H1 (cell line): Measurements from ENCODE around the gene PLCB1.

ENCODE experiments used
- POLR2A ChIP-seq, 2 experiments: IDR thresholded peaks; 1 replicate in 1 of 2; 2 replicates in 1 of 2; pipeline ENCODE4 v1.6.1; 2011; ENCODE audit warnings: low read depth in 2 of 2, low read length in 2 of 2, mild to moderate bottlenecking in 2 of 2; ENCODE audit errors: control extremely low read depth in 1 of 2
- SUZ12 ChIP-seq: fragments of 200-600 bp; sonication (generic); IDR thresholded peaks from 2 replicates; pipeline ENCODE4 v1.6.1; 2012; ENCODE audit warnings: mild to moderate bottlenecking, inconsistent platforms, low read length, moderate library complexity, mixed read lengths
- TF ChIP-seq, protein P1 (sequence below), 3 experiments: IDR thresholded peaks; 1 replicate in 2 of 3; 2 replicates in 1 of 3; pipeline versions ENCODE4 v1.5.1 to v1.6.1; 2011; ENCODE audit warnings: low read length in 3 of 3, mild to moderate bottlenecking in 3 of 3, inconsistent platforms in 2 of 3, low read depth in 1 of 3, moderate library complexity in 1 of 3; ENCODE audit not compliant: insufficient read depth in 1 of 3; ENCODE audit errors: control extremely low read depth in 1 of 3

DNA sequence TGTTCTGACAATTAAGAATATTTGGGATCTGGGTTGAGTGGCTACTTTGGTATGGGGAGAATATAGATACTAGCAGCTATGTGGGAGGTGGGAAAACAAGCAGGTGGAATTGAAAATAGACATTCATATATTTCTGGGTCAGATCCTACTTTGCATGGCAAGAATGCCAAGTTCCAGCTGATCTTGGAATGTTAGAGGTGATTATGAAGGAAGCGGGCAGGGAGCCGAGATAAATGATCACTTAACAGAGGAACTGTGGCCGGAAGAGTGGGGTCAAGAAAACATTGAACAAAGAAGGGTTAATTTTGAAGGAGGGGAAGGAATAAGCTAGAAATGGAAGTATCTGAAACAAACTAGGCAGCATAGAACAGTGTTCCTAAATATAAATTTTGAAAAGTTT lies 15.4 kb downstream of the PLCB1 start:
- TF ChIP-seq SUZ12 (no peak), POLR2A (IDR thresholded peaks at IDR 0.05; ENCODE audit: control extremely low read depth in 1 of 2, low read depth in 2 of 2, low read length in 2 of 2) (no peak)
- TF ChIP-seq, protein P1, sequence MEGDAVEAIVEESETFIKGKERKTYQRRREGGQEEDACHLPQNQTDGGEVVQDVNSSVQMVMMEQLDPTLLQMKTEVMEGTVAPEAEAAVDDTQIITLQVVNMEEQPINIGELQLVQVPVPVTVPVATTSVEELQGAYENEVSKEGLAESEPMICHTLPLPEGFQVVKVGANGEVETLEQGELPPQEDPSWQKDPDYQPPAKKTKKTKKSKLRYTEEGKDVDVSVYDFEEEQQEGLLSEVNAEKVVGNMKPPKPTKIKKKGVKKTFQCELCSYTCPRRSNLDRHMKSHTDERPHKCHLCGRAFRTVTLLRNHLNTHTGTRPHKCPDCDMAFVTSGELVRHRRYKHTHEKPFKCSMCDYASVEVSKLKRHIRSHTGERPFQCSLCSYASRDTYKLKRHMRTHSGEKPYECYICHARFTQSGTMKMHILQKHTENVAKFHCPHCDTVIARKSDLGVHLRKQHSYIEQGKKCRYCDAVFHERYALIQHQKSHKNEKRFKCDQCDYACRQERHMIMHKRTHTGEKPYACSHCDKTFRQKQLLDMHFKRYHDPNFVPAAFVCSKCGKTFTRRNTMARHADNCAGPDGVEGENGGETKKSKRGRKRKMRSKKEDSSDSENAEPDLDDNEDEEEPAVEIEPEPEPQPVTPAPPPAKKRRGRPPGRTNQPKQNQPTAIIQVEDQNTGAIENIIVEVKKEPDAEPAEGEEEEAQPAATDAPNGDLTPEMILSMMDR (IDR thresholded peaks at IDR 0.05; ENCODE audit: control extremely low read depth in 1 of 3, insufficient read depth in 1 of 3, low read depth in 1 of 3, low read length in 3 of 3) = no peak
